ES-I3 (cell line): ENCODE measurements around the gene IL13.
"Not testable (repeated sequence)": the region's sequence is repeated elsewhere in the genome, so short reads cannot be mapped to it uniquely, and the experiment has no call there.

Experiments
- H3K36me3 ChIP-seq: 2 replicates; pipeline ENCODE4 v1.6.1; 2013; ENCODE audit warnings: mild to moderate bottlenecking, low read length, control low read depth, moderate library complexity; ENCODE audit not compliant: insufficient read depth
- H3K4me1 ChIP-seq: 2 replicates; pipeline ENCODE4 v1.6.1; 2013; ENCODE audit warnings: mild to moderate bottlenecking, control low read depth, low read length; ENCODE audit not compliant: insufficient read depth
- H3K9ac ChIP-seq: 2 replicates; pipeline ENCODE4 v1.6.1; 2013; ENCODE audit warnings: low read depth, mild to moderate bottlenecking, low read length, moderate library complexity
- H3K9me3 ChIP-seq: 2 replicates; pipeline ENCODE4 v1.6.1; 2013; ENCODE audit warnings: mild to moderate bottlenecking, low read length, moderate library complexity; ENCODE audit not compliant: control insufficient read depth, insufficient read depth

IL13 gene

DNA sequence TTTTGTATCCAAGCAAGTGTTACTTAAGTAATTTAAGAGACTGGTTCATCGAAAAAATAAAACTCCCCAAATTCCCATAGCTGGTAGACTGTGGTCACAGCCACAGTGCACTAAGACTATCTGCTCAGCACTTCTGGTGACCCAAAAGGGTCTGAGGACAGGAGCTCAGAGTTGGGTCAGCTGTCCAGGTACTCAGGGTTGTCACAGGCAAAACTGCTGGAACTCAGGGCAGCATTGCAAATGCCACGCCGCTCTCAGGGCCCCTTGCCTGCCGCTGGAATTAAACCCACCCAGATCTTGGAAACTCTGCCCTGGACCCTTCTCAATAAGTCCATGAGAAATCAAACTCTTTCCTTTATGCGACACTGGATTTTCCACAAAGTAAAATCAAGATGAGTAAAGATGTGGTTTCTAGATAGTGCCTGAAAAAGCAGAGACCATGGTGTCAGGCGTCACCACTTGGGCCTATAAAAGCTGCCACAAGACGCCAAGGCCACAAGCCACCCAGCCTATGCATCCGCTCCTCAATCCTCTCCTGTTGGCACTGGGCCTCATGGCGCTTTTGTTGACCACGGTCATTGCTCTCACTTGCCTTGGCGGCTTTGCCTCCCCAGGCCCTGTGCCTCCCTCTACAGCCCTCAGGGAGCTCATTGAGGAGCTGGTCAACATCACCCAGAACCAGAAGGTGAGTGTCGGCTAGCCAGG lies at the start of gene IL13:
TSS of gene IL13 (plus strand) at position 498 of the 705 bp plus-strand sequence. CDS start at position 512, 14 bp downstream.
- no peaks in the 10 kb centered on the region for H3K36me3 ChIP-seq
- H3K4me1 ChIP-seq = no peaks in the 10 kb centered on the region

GRCh38 chr5:132611965-132612364 lies 46.0 kb upstream of the IL13 start:
- H3K4me1 ChIP-seq = no peaks in the 10 kb centered on the region
- peaks cover 4% of the 10 kb centered on the region; the same call in 1 of the 2 replicates for H3K36me3 ChIP-seq
- H3K9me3 ChIP-seq = no peaks in the 10 kb centered on the region
- no peak overlapping the region for H3K9ac ChIP-seq

More for the DNA sequence above, at the start of gene IL13:
- Histone ChIP-seq H3K9ac (no peak within 1 kb of the TSS), H3K9me3 (no peaks in the 10 kb centered on the region)

DNA sequence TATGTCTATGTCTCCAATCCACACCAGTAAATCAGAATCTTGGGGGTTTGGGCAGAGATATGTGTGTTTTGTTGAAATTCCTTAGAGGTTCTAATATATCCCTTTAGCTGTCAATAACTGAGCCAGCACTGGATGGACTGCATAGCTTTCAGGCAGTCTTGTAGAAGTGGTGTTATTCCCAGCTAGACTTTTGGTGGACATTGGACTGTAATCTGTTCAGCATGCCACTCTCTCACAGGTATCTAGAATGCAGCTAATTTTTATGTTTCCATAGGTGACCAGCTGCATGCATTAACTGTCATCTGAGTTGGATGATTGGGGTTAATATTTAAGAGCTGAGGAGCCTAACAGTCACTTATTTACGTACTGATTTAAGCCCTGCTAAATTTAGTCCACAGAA lies 45.1 kb upstream of the IL13 start:
- H3K36me3 ChIP-seq = peaks cover 4% of the 10 kb centered on the region; the same call in 1 of the 2 replicates
- H3K9me3 ChIP-seq = no peaks in the 10 kb centered on the region

DNA sequence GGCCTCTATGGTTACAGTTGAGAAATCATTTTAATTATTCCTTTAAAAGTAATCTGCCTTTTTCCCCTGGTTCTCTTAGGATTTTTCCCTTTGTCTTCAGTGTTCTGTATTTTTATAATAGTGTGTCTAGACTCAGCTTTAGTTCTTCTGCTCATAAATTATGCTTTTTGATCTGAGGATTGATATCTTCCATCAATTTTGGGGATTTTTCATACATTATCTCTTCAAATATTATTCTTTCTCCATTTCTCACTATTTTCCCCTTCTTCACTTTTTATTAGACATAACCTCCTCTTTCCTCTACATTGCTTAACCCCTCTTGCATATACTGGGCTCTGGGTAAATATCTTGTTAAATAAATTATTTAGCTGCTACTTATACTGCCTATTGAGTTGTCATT lies 36.3 kb upstream of the IL13 start:
- no peak overlapping the region for H3K9ac ChIP-seq
- no peaks in the 10 kb centered on the region for H3K4me1 ChIP-seq
- H3K9me3 ChIP-seq = no peaks in the 10 kb centered on the region
- no peaks in the 10 kb centered on the region for H3K36me3 ChIP-seq

More for the DNA sequence above, 45.1 kb upstream of the IL13 start:
- Histone ChIP-seq H3K4me1 (no peaks in the 10 kb centered on the region), H3K9ac (no peak overlapping the region)

DNA sequence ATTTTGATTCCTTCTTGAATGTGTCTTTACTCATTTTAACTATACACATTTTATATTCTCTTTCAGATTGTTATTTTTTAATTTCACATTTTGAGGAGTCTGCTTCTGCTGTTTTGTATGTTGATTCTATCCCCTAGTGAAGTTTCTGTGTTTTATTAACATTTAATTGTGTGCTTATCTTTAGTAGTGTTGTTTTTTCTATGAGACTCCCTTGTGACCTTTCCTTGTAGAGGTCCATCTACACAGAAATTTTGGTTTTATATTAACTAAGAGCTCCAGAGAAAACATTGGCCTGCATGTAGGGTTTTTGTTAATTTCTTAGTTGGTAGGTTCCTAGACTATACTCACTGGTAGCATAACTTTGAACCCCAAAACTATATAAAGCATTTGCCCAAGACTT lies 35.4 kb upstream of the IL13 start:
- H3K9me3 ChIP-seq = no peaks in the 10 kb centered on the region
- no peaks in the 10 kb centered on the region for H3K4me1 ChIP-seq
- no peak overlapping the region for H3K9ac ChIP-seq
- H3K36me3 ChIP-seq = no peaks in the 10 kb centered on the region

DNA sequence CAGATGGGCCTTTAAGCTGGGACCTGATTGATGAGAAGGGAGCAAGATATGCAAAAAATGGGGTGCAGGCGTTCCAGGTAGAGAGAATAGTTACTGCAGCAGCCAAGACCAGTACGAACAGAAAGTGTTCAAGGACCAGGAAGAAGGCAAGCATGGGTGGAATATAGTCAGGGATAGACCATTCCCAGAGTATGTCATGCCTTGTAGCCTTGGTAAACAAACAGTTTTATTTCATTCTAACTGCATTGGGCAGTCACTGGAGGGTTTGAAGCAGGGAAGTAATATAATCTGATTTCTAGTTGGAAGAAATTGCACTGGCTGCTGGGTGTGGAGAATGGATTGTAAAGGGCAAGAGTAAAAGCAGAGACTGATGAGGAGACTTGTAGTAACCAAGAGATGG lies 30.5 kb upstream of the IL13 start:
- no peak overlapping the region for H3K9ac ChIP-seq
- H3K36me3 ChIP-seq = no peaks in the 10 kb centered on the region
- no peaks in the 10 kb centered on the region for H3K4me1 ChIP-seq
- no peaks in the 10 kb centered on the region for H3K9me3 ChIP-seq

- Histone ChIP-seq H3K4me1 (no peaks in the 10 kb centered on the region), H3K9ac (no peak overlapping the region), H3K9me3 (no peaks in the 10 kb centered on the region), H3K36me3 (no peaks in the 10 kb centered on the region)
These were observed 29.2 kb upstream of the IL13 start for GRCh38 chr5:132628814-132629213.

DNA sequence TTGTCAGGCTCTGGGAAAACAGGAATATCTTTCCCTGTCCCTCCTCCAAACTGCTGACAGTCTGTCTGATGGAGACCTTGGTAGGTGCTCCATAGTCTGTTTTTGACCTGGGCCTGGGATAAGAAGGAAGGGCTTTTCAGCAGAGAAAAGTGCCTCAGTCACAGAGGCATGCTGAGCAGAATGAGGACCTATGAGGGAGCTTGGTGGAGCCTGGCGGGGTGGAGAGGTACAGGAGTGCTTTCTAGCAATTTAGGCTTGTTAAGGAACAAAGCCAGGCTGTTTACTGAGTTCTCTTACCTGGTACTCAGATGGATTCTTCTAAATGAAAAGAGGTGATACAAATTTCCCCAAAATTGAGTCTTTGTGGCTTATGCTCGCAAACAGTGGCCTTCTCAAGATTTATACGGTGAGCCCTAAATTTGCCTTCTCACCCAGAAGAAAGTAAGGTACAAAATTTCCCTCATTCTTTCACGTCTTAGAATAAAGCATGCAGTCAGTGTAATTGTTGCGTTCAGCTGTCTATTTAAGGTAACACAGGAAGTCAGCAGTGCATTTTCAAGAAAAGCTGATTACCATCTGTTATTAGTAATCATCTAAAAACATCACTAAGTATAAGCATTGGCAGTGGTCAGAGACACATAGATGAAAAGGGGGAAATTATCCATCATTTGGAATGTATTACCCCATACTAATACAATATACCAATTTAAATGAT lies 28.6 kb upstream of the IL13 start:
- H3K36me3 ChIP-seq = no peaks in the 10 kb centered on the region

GRCh38 chr5:132633587-132633986 lies 24.4 kb upstream of the IL13 start:
- H3K9ac ChIP-seq, H3K9me3 ChIP-seq, H3K36me3 ChIP-seq, H3K4me1 ChIP-seq: not testable (repeated sequence)

More for the DNA sequence above, 28.6 kb upstream of the IL13 start:
- Histone ChIP-seq H3K9ac (no peak overlapping the region), H3K4me1 (no peaks in the 10 kb centered on the region), H3K9me3 (no peaks in the 10 kb centered on the region)

DNA sequence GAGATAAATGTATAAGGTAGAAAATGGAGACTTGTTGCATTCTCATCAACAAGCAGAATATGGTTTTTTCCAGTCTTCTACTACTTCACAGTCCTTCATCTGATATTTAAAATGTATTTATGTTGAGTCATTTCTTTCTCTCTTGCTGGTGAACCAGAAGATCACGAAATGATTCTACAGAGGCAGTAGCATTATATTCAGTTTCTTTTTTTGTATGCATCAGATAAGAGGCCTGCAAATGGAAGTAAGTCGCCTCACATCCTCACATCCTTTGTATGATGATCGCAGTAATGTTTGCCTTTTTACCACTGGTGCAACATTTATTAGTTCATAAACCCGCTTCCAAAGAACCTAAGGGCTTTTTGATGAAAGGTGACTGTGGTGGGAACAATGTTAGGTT lies 22.1 kb upstream of the IL13 start:
- Histone ChIP-seq H3K4me1 (no peaks in the 10 kb centered on the region), H3K36me3 (no peaks in the 10 kb centered on the region; the same call in 1 of the 2 replicates), H3K9me3 (no peaks in the 10 kb centered on the region), H3K9ac (no peak overlapping the region)

- Histone ChIP-seq H3K4me1 (no peaks in the 10 kb centered on the region), H3K9me3 (no peaks in the 10 kb centered on the region), H3K9ac (no peak overlapping the region), H3K36me3 (no peaks in the 10 kb centered on the region; the same call in 1 of the 2 replicates)
These were observed 20.7 kb upstream of the IL13 start for GRCh38 chr5:132637241-132637640.

DNA sequence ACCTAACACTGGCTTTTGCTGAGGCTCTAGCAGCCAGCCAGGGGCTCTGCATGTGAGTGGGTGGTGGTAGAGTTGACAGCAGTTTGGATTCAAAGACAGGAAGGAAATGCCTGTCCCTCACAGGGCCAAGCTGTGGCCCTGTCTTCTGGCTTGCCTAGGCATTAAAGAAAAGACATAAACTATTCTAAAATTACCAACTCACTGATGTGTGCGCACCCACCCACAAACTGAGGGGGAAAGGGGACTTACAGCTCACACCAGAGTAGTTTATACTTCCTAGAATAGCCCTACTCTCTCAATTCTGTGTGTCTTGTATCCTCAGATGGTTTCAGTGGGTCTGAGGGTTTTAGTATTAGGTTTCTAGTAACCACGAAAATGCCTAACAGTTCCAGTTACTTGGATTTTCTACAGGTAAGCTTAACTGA lies 18.3 kb upstream of the IL13 start:
- Histone ChIP-seq H3K36me3 (no peaks in the 10 kb centered on the region; the same call in none of the 2 replicates), H3K4me1 (peaks cover 6% of the 10 kb centered on the region; the same call in 1 of the 2 replicates), H3K9ac (no peak overlapping the region), H3K9me3 (no peaks in the 10 kb centered on the region)

GRCh38 chr5:132640613-132641012 lies 17.4 kb upstream of the IL13 start:
- Histone ChIP-seq H3K4me1 (peaks cover 6% of the 10 kb centered on the region; the same call in 1 of the 2 replicates), H3K36me3 (no peaks in the 10 kb centered on the region; the same call in none of the 2 replicates), H3K9ac (no peak overlapping the region), H3K9me3 (no peaks in the 10 kb centered on the region)

DNA sequence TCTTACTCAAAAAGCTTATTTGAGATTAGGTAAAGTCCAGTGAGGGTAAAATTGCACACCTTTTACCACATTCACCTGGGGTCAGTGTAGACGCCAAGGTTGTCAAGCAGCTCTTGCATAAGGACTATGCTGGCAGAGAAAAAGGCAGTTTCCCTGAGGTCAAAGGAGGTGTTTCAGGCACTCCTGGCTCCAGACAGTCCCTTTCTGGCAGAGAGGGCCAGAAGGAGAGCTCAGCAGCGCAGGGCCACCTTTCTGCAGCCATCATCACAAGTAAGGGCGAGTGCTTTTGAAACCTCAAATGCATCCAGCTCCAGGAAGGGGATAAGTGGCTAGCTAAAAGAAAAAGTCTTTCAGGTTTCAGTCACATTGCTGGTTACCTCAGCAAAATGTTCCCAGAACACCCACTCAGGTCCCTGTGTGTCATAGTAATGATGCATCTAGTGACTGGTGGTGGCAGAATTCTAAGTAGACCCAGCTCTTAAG lies 16.7 kb upstream of the IL13 start:
- H3K9ac ChIP-seq = no peak overlapping the region
- H3K36me3 ChIP-seq = no peaks in the 10 kb centered on the region; the same call in none of the 2 replicates
- no peaks in the 10 kb centered on the region; the same call in 1 of the 2 replicates for H3K9me3 ChIP-seq

More for the DNA sequence above, 16.7 kb upstream of the IL13 start:
- peaks cover 6% of the 10 kb centered on the region; the same call in 1 of the 2 replicates for H3K4me1 ChIP-seq
